GM21423 (cell line): ENCODE results near the gene PLCG1.

Experiments
- ATAC-seq: cut with Tn5 transposase; IDR thresholded peaks from one replicate; pipeline ENCODE4 v1.9.1; 2021; ENCODE audit warnings: mild to moderate bottlenecking, moderate library complexity; ENCODE audit not compliant: unreplicated experiment

Gene PLCG1

GRCh38 chr20:41202426-41202825, 65.1 kb downstream of the PLCG1 start:
- ATAC-seq: no peak

- ATAC-seq: no peak
Observed at GRCh38 chr20:41203660-41204059, 66.3 kb downstream of the PLCG1 start.

- no peak for ATAC-seq
Observed at GRCh38 chr20:41204304-41205265, 67.2 kb downstream of the PLCG1 start.

- no peak for ATAC-seq
Observed at GRCh38 chr20:41205313-41205712, 68.0 kb downstream of the PLCG1 start.

- ATAC-seq: no peak
Observed at GRCh38 chr20:41213150-41213820, 75.9 kb downstream of the PLCG1 start.

- ATAC-seq: no peak
Observed at GRCh38 chr20:41214202-41214601, 76.9 kb downstream of the PLCG1 start.

- ATAC-seq: no peak
Observed at GRCh38 chr20:41214666-41215065, 77.3 kb downstream of the PLCG1 start.

- ATAC-seq: no peak
Observed at GRCh38 chr20:41217422-41217821, 80.1 kb downstream of the PLCG1 start.

- no peak for ATAC-seq
Observed at GRCh38 chr20:41218466-41218865, 81.1 kb downstream of the PLCG1 start.

- ATAC-seq: no peak
Observed at GRCh38 chr20:41219824-41220223, 82.5 kb downstream of the PLCG1 start.

GRCh38 chr20:41221614-41222218, 84.4 kb downstream of the PLCG1 start:
- no peak for ATAC-seq

GRCh38 chr20:41222296-41222695, 85.0 kb downstream of the PLCG1 start:
- ATAC-seq: no peak

GRCh38 chr20:41222703-41223102, 85.4 kb downstream of the PLCG1 start:
- ATAC-seq: no peak

- ATAC-seq: no peak
Observed at GRCh38 chr20:41223112-41223511, 85.8 kb downstream of the PLCG1 start.

GRCh38 chr20:41224281-41224680, 86.9 kb downstream of the PLCG1 start:
- ATAC-seq: no peak

- no peak for ATAC-seq
Observed at GRCh38 chr20:41225091-41225490, 87.7 kb downstream of the PLCG1 start.

GRCh38 chr20:41226426-41226825, 89.1 kb downstream of the PLCG1 start:
- no peak for ATAC-seq
